Embryonic facial prominence (tissue), 1 donor: ENCODE measurements around the gene ARNT2.
A peak's percentile ranks its signal among the peaks of the same experiment; 100 is the strongest.
"Not testable (repeated sequence)": the region's sequence is repeated elsewhere in the genome, so short reads cannot be mapped to it uniquely, and the experiment has no call there.

Source experiments
- DNase-seq: peaks from one replicate; pipeline ENCODE4 v3.0.0-alpha.2; 2016; ENCODE audit errors: extremely low spot score

ARNT2 gene

GRCh38 chr15:80491163-80491847 lies 87.1 kb downstream of the ARNT2 start:
- no peak for DNase-seq

- DNase-seq: no peak
Measured at GRCh38 chr15:80492409-80492808, 88.2 kb downstream of the ARNT2 start.

GRCh38 chr15:80492874-80493273 lies 88.7 kb downstream of the ARNT2 start:
- no peak for DNase-seq

- no peak for DNase-seq
Measured at GRCh38 chr15:80494351-80494751, 90.2 kb downstream of the ARNT2 start.

- DNase-seq: no peak
Measured at GRCh38 chr15:80494756-80495155, 90.6 kb downstream of the ARNT2 start.

GRCh38 chr15:80495401-80495942 lies 91.3 kb downstream of the ARNT2 start:
- DNase-seq: no peak

GRCh38 chr15:80496096-80496495 lies 91.9 kb downstream of the ARNT2 start:
- no peak for DNase-seq

GRCh38 chr15:80497221-80497620 lies 93.0 kb downstream of the ARNT2 start:
- no peak for DNase-seq

GRCh38 chr15:80498652-80499051 lies 94.5 kb downstream of the ARNT2 start:
- no peak for DNase-seq

- no peak for DNase-seq
Measured at GRCh38 chr15:80500021-80500420, 95.8 kb downstream of the ARNT2 start.

- DNase-seq: no peak
Measured at GRCh38 chr15:80501476-80501875, 97.3 kb downstream of the ARNT2 start.

GRCh38 chr15:80502782-80503181 lies 98.6 kb downstream of the ARNT2 start:
- DNase-seq: no peak

GRCh38 chr15:80503319-80503952 lies 99.3 kb downstream of the ARNT2 start:
- peak; percentile 25 for DNase-seq

GRCh38 chr15:80504931-80505330 lies 100.7 kb downstream of the ARNT2 start:
- no peak for DNase-seq

- DNase-seq: no peak
Measured at GRCh38 chr15:80506286-80506893, 102.2 kb downstream of the ARNT2 start.

- DNase-seq: no peak
Measured at GRCh38 chr15:80507131-80507530, 102.9 kb downstream of the ARNT2 start.

GRCh38 chr15:80507638-80508316 lies 103.6 kb downstream of the ARNT2 start:
- peak; percentile 53 for DNase-seq

- DNase-seq: no peak
Measured at GRCh38 chr15:80508783-80509182, 104.6 kb downstream of the ARNT2 start.

- DNase-seq: no peak
Measured at GRCh38 chr15:80509800-80510199, 105.6 kb downstream of the ARNT2 start.

- DNase-seq: not testable (repeated sequence)
Measured at GRCh38 chr15:80510985-80511384, 106.8 kb downstream of the ARNT2 start.

GRCh38 chr15:80512726-80513660 lies 108.8 kb downstream of the ARNT2 start:
- DNase-seq: no peak
